ENCODE results near the gene STK24. TPM values are rescaled to one million over a fixed set of nuclear protein-coding genes. Genes with fewer than 3 reads are reported as not detected.

The STK24 gene
- total RNA-seq (2022; extraction: Qiagen RNA extraction; ENCODE audit: low read depth), result 57.0 to 66.5 TPM (median 63.1 TPM) in 5 replicates

DNA sequence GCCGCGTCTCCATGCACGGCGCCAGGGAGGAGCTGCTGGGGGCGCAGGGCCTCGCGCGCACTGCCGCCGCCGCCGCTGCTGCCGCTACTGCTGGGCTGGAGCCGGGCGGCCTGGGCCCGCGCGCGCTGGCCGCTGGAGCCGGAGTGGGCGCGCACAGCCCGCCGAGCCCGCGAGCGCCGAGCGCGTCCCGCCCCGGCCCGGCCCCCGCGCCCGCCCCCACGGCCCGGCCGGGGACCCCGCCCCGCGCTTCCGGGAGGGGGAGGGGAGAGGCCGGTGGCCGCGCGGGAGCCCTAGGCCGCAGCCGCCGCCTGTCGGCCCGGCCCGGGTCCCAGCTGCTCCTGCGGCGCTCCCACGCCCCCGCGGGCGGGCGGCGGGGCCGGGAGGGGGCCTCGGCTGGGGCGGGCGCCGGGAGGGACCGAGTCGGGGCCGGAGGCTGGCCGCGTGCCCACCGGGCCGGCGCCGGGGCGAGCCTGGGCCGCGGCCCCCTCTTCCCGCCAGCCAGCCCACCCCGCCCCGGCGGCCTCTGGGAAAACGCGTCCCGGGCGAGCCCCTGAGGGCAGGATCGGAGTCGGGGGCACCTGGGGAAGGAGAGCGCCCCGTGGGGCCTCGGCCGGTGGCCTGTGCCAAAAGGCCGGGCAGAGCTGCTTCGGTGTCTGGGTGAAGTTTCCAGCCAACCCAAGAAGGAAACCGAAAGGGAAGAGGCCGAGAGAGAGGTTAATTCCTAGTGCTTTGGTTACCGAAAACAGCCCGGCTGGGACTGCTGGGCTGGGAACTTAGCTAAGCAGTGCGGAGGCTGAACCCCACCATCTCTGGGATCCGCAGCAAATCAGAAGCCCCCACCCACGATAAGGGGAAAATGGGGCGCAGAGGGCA lies at the start of gene STK24:
STK24 (minus strand) TSS at position 145 of the 873 bp plus-strand sequence. CDS start 321 bp downstream, outside the sequence.

Other genes with a start within 250 kb of the STK24 start
- gene SLC15A1, start 175.6 kb upstream of the STK24 start, total RNA-seq (2022; extraction: Qiagen RNA extraction; ENCODE audit: low read depth), result 0.05 TPM in 1 of 5 replicates, not detected in the others

Measured in A549 treated with GW870086 at 1 μM for 4 hours (cell line).